Activated naive CD4-positive, alpha-beta T cell treated with anti-CD3 and anti-CD28 coated beads, Interleukin-2, amount 10 ng/mL, durations not matched to agents 7 days and 5 days (primary cell): Measurements from ENCODE around the gene COL2A1.

Experiments used
- CTCF ChIA-PET: fragments of 350-600 bp; sonication (Branson Sonifier 250); formaldehyde crosslinking; loops from one replicate; lab custom pipeline; 2021; ENCODE audit warnings: antibody characterized with exemption; lab: Charles Lee
- DNase-seq: peaks from one replicate; pipeline ENCODE4 v3.0.0-alpha.2; 2020
- H3K27ac Mint-ChIP-seq: one replicate; pipeline ENCODE4 v1.8.0; 2021; ENCODE audit warnings: mild to moderate bottlenecking, moderate library complexity, mixed read lengths
- H3K27me3 Mint-ChIP-seq: one replicate; pipeline ENCODE4 v1.8.0; 2021; ENCODE audit warnings: mild to moderate bottlenecking, mixed read lengths
- H3K36me3 Mint-ChIP-seq: one replicate; pipeline ENCODE4 v1.8.0; 2021; ENCODE audit warnings: mixed read lengths
- H3K4me1 Mint-ChIP-seq: one replicate; pipeline ENCODE4 v1.8.0; 2021; ENCODE audit warnings: mixed read lengths
- H3K4me3 Mint-ChIP-seq: one replicate; pipeline ENCODE4 v1.8.0; 2021; ENCODE audit warnings: mild to moderate bottlenecking, moderate library complexity, mixed read lengths
- H3K9me3 Mint-ChIP-seq: one replicate; pipeline ENCODE4 v1.8.0; 2021; ENCODE audit warnings: mixed read lengths

Gene COL2A1

DNA sequence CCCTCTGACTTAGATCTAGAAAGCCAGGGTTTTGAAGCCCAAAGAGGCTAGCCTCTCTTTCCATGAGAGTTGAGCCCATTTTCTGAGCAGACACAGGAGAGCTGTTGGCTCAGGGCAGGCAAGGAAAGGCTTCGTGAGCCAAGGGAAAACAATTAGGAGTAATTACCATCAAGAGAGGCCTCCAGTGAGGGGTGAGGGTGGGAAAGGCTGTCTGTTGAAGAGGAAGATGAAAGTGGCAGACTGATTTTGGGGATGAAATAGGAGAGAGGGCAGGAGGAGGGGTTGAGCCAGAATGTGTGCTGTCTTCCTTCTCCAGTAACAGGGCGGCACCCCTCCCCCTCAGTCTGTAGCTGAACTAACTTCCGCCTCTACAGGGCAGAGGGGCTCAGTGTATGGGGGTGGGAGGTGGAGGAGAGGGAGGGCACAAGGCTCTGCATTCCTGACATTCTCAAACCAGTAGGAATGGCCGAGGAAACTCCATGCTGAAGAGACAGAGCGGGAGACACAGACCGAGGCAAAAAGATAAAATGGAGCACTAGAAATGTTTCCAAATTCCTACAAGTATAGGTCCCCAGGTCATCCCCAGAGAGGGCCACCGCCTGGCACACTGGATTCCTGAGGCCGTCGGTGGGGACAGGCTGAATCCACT is 33.1 kb upstream of the COL2A1 start:
- no peaks in the 10 kb centered on the region for H3K36me3 Mint-ChIP-seq
- no peak for DNase-seq
- no peak overlapping the region for H3K27ac Mint-ChIP-seq
- H3K4me1 Mint-ChIP-seq, result peaks cover 3% of the 10 kb centered on the region
- CTCF ChIA-PET, result no interaction called here
- H3K4me3 Mint-ChIP-seq, result no peak overlapping the region
- peaks cover 16% of the 10 kb centered on the region for H3K27me3 Mint-ChIP-seq
- no peaks in the 10 kb centered on the region for H3K9me3 Mint-ChIP-seq

DNA sequence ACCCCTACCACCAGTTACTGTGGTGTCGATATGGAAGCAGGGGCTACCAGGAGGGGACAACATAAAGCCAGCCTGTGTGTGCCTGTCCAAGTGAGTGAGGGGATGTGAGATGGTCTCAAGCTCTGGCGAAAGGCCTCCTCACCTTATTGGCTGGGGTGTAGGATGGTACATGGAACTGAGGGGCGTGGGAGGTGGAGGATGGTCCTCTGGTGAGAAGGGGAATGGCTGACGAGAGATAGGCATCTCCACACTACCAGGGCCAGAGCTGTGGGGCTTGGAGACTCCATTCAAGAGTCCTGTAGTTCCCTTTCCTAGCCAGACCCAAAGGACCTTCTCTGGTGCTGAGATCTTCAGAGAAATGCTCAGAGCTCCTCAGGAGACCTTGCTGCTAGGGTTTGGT is 32.5 kb upstream of the COL2A1 start:
- Mint-ChIP-seq H3K27ac (no peak overlapping the region), H3K4me1 (peaks cover 3% of the 10 kb centered on the region)
- CTCF ChIA-PET, result no interaction called here

GRCh38 chr12:48034835-48035805 is 30.8 kb upstream of the COL2A1 start:
- Mint-ChIP-seq H3K27ac (no peak overlapping the region), H3K36me3 (no peaks in the 10 kb centered on the region), H3K4me3 (no peak overlapping the region), H3K27me3 (peaks cover 17% of the 10 kb centered on the region), H3K4me1 (peaks cover 3% of the 10 kb centered on the region), H3K9me3 (no peaks in the 10 kb centered on the region)
- CTCF ChIA-PET, result no interaction called here
- no peak for DNase-seq

More for the DNA sequence above, 32.5 kb upstream of the COL2A1 start:
- no peaks in the 10 kb centered on the region for H3K36me3 Mint-ChIP-seq
- H3K27me3 Mint-ChIP-seq, result peaks cover 16% of the 10 kb centered on the region
- H3K9me3 Mint-ChIP-seq, result no peaks in the 10 kb centered on the region
- H3K4me3 Mint-ChIP-seq, result no peak overlapping the region
- no peak for DNase-seq

DNA sequence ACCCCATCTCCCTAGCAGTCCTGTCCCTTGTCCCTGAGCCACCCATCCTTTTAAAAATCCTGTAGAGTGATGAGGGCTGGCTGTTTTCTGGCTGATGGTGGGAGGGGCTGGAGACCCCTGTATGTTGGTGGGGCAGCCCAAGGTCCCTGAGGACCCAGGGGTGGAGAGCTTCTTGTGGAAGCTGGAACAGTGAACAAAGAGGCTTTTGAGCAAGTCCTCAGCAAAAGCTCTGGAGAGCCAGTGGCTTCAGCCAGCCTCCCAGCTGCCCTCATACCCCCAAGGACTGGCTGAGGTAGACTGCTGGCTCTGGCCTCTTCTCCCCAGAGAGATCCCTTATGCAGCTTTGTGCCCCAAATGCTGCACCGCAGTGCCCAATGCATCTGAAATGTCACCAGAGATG is 29.2 kb upstream of the COL2A1 start:
- no peaks in the 10 kb centered on the region for H3K9me3 Mint-ChIP-seq
- CTCF ChIA-PET, result interaction anchor here (0.6 kb wide), 1 partner anchor 11 kb away, joined by 3 read pairs; no protein-coding TSS in a partner anchor

GRCh38 chr12:48032597-48032996 is 28.3 kb upstream of the COL2A1 start:
- CTCF ChIA-PET, result no interaction called here

More for the DNA sequence above, 29.2 kb upstream of the COL2A1 start:
- no peaks in the 10 kb centered on the region for H3K36me3 Mint-ChIP-seq
- peaks cover 3% of the 10 kb centered on the region for H3K4me1 Mint-ChIP-seq
- peaks cover 28% of the 10 kb centered on the region for H3K27me3 Mint-ChIP-seq
- no peak for DNase-seq
- no peak overlapping the region for H3K27ac Mint-ChIP-seq
- H3K4me3 Mint-ChIP-seq, result no peak overlapping the region

GRCh38 chr12:48031135-48031960 is 27.1 kb upstream of the COL2A1 start:
- CTCF ChIA-PET, result interaction anchor here (0.7 to 0.8 kb wide), 2 partner anchors 48 to 133 kb away, joined by 3 read pairs; no protein-coding TSS in a partner anchor
- no peak overlapping the region for H3K4me3 Mint-ChIP-seq
- no peak for DNase-seq

More at GRCh38 chr12:48032597-48032996, 28.3 kb upstream of the COL2A1 start:
- Mint-ChIP-seq H3K27ac (no peak overlapping the region), H3K4me1 (no peaks in the 10 kb centered on the region), H3K9me3 (no peaks in the 10 kb centered on the region), H3K4me3 (no peak overlapping the region), H3K27me3 (peaks cover 35% of the 10 kb centered on the region), H3K36me3 (no peaks in the 10 kb centered on the region)
- no peak for DNase-seq

GRCh38 chr12:48030173-48030650 is 25.9 kb upstream of the COL2A1 start:
- Mint-ChIP-seq H3K4me1 (no peaks in the 10 kb centered on the region), H3K4me3 (no peak overlapping the region), H3K27ac (no peak overlapping the region), H3K9me3 (no peaks in the 10 kb centered on the region), H3K27me3 (peaks cover 44% of the 10 kb centered on the region), H3K36me3 (no peaks in the 10 kb centered on the region)
- DNase-seq, result no peak
- CTCF ChIA-PET, result interaction anchor here (0.7 kb wide), 1 partner anchor 134 kb away, joined by 3 read pairs; no protein-coding TSS in a partner anchor

More at GRCh38 chr12:48031135-48031960, 27.1 kb upstream of the COL2A1 start:
- peaks cover 39% of the 10 kb centered on the region for H3K27me3 Mint-ChIP-seq
- H3K27ac Mint-ChIP-seq, result no peak overlapping the region
- H3K36me3 Mint-ChIP-seq, result no peaks in the 10 kb centered on the region
- no peaks in the 10 kb centered on the region for H3K4me1 Mint-ChIP-seq
- H3K9me3 Mint-ChIP-seq, result no peaks in the 10 kb centered on the region

- no peak overlapping the region for H3K27ac Mint-ChIP-seq
- H3K9me3 Mint-ChIP-seq, result no peaks in the 10 kb centered on the region
- no peak for DNase-seq
- no peaks in the 10 kb centered on the region for H3K4me1 Mint-ChIP-seq
- peaks cover 44% of the 10 kb centered on the region for H3K27me3 Mint-ChIP-seq
- no peak overlapping the region for H3K4me3 Mint-ChIP-seq
- CTCF ChIA-PET, result no interaction called here
- H3K36me3 Mint-ChIP-seq, result no peaks in the 10 kb centered on the region
Measured at GRCh38 chr12:48029491-48030172, 25.4 kb upstream of the COL2A1 start.

- H3K36me3 Mint-ChIP-seq, result no peaks in the 10 kb centered on the region
- H3K4me3 Mint-ChIP-seq, result no peak overlapping the region
- DNase-seq, result no peak
- H3K27ac Mint-ChIP-seq, result no peak overlapping the region
- CTCF ChIA-PET, result no interaction called here
- no peaks in the 10 kb centered on the region for H3K9me3 Mint-ChIP-seq
- H3K4me1 Mint-ChIP-seq, result no peaks in the 10 kb centered on the region
- peaks cover 49% of the 10 kb centered on the region for H3K27me3 Mint-ChIP-seq
Measured at GRCh38 chr12:48028541-48029431, 24.5 kb upstream of the COL2A1 start.

- Mint-ChIP-seq H3K27ac (no peak overlapping the region), H3K4me3 (no peak overlapping the region), H3K4me1 (no peaks in the 10 kb centered on the region), H3K9me3 (no peaks in the 10 kb centered on the region), H3K36me3 (no peaks in the 10 kb centered on the region), H3K27me3 (peaks cover 53% of the 10 kb centered on the region)
- DNase-seq, result no peak
- CTCF ChIA-PET, result no interaction called here
Measured at GRCh38 chr12:48027183-48028002, 23.1 kb upstream of the COL2A1 start.

- H3K4me3 Mint-ChIP-seq, result no peak overlapping the region
- CTCF ChIA-PET, result no interaction called here
- H3K36me3 Mint-ChIP-seq, result no peaks in the 10 kb centered on the region
- no peaks in the 10 kb centered on the region for H3K4me1 Mint-ChIP-seq
- no peak for DNase-seq
- H3K27me3 Mint-ChIP-seq, result peaks cover 64% of the 10 kb centered on the region
- no peak overlapping the region for H3K27ac Mint-ChIP-seq
- no peaks in the 10 kb centered on the region for H3K9me3 Mint-ChIP-seq
Measured at GRCh38 chr12:48026060-48026827, 22.0 kb upstream of the COL2A1 start.
